Amygdala (tissue), 56 donors: Measurements from ENCODE around the gene MSLN.
A peak's percentile ranks its signal among the peaks of the same experiment; 100 is the strongest.

Source experiments
- DNase-seq, 56 donors: peaks; one replicate each; lab custom pipeline; 2025; lab: John Stamatoyannopoulos, UW

The MSLN gene

DNA sequence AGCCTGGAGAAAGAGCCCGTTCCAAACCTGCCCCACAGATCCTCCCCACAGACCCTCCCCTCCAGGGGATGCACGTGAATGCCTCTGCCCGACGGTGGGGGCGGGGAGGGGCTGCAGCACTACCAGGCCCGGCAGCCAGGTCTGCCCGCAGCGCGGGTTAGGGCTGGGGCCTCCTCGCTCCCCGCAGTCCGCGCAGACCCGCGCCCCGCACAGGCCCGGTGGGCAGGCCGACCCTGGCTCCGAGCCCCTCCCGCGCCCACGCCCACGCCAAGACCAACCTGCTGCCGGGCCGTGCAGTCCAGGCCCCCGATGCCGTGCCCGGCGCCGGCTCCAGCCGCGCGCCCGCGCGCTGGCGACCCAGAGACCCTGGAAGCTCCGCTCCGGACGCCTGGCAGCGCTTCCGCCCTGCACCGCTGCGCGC, 27.5 kb downstream of the MSLN start, which contains the start of gene RPUSD1:
RPUSD1 (minus strand) TSS at position 404 of the 421 bp plus-strand sequence. CDS start 644 bp downstream, outside the sequence.
- DNase-seq = peak in 2 of 56 donors; percentile 36 to 51

DNA sequence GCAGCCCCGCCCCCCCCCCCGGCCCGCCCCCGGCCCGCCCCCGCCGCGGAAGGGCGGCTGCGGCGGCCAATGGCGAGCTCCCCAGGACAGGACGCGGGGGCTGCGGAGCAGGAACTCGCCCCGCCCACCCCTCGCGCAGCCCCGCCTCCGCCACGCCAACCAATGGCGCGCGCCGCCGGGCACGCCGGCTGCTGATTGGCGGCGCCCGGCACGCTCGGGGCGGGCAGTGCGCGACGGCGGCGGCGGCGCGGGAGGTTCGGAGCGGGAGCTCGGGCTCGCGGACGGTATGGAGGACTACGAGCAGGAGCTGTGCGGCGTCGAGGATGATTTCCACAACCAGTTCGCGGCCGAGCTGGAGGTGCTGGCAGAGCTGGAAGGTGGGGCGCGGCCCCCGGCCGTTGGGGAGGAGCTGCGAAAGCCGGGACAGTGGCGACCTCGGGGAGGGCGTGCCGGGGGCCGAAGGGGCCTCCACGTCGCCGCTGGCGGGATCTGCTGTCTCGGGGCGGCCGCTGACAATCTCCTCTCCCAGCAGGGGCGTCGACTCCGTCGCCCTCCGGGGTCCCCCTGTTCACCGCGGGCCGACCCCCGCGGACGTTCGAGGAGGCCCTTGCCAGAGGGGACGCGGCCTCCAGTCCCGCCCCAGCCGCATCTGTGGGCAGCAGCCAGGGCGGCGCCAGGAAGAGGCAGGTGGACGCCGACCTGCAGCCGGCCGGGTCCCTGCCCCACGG, 28.0 kb downstream of the MSLN start, which contains the start of gene CHTF18:
CHTF18 (plus strand) TSS at position 222 of the 728 bp plus-strand sequence; CDS start at position 287, 65 bp downstream.
- peak in 55 of 56 donors; percentile 33 to 93 (median 82) for DNase-seq

DNA sequence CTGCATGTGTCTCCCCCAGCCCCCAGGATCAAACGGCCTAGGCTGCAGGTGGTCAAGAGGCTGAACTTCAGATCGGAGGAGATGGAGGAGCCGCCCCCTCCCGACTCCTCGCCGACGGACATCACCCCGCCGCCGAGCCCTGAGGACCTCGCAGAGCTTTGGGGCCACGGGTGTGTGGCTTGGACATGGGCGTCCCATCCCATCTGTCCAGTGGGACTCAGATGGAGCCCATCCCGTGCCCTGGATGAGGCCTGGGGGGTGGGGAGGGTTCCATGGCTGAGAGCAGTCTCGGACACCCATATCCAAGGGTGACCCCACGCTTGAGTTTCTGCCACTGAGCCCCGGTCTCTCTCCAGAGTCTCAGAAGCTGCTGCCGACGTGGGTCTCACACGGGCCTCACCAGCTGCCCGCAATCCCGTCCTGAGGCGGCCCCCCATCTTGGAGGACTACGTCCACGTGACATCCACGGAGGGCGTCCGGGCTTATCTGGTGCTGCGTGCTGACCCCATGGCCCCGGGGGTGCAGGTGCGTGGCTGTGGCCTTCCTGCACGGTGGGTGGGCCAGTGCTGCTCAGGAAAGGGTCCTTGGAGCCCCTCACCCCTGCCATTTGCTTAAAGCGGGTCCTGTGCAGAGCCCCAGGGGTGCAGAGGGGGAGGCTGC, 28.8 kb downstream of the MSLN start:
- no peak for DNase-seq

DNA sequence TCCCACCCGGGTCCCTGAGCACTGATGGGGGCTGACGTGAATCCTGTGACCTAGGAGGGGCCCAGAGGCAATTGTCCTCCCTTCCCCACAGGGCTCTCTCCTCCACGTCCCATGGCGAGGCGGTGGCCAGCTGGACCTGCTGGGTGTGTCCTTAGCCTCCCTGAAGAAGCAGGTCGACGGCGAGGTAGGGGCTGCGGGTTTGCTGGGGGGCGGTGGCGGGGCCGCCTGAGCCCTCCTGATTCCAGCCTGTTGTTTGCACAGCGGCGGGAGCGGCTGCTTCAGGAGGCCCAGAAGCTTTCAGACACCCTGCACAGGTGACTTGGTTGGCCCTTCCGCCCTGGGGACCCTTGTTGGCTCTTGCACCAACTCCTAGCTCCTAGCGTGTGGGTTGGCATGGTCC, 29.6 kb downstream of the MSLN start:
- DNase-seq = no peak

DNA sequence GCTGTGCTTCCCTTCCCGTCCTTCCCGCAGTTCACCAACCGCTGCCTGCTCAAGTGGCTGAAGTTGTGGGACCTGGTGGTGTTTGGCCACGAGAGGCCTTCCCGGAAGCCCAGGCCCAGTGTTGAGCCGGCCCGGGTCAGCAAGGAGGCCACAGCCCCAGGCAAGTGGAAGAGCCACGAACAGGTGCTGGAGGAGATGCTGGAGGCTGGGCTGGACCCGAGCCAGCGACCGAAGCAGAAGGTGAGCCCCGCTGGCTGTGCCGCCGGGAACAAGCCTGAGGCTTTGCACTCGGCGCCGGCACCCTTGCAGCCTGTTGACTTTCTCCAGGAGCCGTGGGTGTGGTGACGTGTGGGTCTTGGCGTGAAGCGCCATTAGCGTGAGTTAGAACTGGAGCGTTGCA, 30.6 kb downstream of the MSLN start:
- no peak for DNase-seq

DNA sequence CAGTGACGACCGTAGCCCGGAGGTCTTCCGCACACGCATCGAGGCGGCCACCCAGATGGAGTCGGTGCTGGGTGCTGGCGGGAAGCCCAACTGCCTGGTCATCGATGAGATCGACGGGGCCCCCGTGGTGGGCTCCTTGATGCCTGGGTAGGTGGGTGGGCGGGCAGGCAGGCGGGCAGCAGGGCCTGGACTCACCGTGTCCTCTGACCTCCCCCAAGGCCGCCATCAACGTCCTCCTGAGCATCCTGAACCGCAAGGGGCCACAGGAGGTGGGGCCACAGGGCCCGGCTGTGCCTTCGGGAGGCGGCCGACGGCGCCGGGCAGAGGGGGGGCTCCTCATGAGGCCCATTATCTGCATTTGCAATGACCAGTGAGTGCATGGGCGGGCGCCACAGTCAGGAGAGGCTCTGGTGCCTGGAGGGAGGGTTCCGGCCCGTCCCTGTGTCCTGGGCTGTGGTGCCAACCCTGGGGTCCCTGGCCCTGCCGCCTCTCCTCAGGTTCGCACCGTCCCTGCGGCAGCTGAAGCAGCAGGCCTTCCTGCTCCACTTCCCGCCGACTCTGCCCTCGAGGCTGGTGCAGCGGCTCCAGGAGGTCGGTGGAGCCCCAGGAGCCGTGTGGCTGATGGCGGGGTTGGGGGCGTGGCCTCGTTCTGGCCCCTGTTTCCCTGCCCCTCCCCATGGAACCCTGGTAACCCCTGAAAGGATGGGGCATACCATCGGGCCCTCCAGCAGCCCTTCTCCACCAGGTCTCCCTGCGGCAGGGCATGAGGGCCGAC, 31.9 kb downstream of the MSLN start:
- no peak for DNase-seq

DNA sequence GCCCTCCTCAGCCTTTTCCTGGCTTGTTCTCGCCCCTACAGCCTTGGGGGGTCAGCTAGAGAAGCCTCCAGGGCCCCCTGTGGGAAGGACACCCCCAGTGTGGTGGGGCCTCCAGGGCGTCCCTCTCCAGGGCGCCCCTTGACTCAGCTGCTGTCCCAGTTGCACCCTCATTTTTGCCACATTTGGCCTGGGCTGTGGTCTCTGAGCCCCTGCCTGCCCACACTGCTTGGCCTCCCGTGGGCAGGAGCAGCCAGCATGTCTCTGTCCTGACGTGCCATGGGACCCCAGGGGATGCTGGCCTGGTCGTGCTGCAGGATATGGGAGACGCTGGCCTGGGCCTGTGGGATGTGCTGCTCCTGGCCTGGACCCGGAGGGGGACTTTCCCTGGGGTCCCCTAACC, 32.9 kb downstream of the MSLN start:
- DNase-seq = no peak

DNA sequence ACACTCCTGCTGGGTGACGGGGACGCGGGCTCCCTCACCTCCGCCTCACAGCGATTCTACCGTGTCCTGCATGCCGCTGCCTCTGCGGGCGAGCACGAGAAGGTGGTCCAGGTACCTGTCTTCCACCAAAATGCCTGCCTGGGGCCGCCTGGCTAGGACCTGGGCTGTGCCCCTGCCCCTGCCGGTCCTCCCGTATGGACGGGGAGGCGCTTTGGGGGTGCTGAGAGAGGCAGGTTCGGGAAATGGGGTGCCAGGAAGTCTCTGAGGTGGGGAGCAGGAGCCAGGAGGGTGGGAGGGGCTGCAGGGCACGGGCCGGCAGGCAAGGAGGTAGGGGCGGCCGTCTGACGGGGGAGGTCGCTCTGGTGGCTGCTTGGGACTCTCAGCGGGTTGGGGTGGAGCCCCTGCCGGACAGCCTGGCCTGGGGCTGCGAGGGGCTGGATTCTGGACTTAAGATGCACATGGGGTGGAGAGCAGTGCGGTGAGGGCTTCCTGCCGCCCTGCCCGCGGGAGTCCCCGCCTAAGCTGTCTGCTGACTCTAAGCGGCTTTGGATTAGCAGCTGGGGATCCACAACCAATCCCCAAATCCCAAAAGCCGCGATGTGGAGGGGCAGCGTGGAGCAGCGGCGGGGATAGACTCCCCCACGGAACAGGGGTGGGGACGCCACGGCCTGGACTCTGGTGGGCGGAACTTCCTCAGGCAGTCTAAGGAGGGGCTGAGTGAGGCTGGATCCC, 33.7 kb downstream of the MSLN start:
- no peak for DNase-seq

DNA sequence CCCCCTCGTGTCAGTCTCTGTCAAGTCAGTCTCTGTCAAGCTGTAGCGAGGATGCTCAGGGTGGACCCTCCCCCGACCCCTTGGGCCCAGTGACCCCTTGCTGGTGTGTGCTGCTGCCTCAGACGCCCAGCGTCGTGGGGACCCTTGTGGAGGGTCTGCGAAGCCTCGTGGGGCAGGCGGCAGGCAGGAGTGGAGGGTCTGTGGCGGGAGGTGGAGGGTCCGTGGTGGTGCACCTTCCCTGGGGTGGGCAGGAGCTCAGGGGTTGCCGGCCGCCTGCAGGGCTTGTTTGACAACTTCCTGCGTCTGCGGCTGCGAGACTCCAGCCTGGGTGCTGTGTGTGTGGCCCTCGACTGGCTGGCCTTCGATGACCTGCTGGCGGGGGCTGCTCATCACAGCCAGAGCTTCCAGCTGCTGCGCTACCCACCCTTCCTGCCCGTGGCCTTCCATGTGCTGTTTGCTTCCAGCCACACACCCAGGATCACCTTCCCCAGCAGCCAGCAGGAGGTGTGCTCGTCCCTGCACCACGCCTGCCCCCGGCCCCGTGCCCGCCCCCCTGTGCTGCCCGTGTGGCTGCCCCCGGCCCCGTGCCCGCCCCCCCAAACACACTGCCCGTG, 34.4 kb downstream of the MSLN start:
- no peak for DNase-seq

DNA sequence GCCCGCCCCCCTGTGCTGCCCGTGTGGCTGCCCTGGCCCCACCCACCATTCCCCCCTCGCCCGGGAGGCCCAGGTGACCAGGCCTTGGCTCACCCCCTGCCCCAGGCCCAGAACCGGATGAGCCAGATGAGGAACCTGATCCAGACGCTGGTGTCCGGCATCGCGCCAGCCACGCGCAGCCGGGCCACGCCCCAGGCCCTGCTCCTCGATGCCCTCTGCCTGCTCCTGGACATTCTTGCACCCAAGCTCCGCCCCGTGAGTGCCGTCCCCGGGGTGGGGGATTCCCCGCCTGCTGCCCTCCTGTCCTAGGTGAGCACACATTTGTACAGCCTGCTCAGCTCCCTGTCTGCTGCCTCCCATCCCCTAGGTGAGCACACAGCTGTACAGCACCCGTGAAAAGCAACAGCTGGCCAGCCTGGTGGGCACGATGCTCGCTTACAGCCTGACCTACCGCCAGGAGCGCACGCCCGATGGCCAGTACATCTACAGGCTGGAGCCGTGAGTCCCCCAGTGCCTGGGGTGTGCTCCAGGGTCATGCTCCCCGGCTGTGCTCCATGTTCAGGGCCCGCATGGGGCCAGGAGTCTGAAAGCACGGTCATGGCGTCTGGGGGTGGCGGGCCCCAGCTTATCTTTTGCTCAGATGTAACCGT, 35.2 kb downstream of the MSLN start:
- no peak for DNase-seq

DNA sequence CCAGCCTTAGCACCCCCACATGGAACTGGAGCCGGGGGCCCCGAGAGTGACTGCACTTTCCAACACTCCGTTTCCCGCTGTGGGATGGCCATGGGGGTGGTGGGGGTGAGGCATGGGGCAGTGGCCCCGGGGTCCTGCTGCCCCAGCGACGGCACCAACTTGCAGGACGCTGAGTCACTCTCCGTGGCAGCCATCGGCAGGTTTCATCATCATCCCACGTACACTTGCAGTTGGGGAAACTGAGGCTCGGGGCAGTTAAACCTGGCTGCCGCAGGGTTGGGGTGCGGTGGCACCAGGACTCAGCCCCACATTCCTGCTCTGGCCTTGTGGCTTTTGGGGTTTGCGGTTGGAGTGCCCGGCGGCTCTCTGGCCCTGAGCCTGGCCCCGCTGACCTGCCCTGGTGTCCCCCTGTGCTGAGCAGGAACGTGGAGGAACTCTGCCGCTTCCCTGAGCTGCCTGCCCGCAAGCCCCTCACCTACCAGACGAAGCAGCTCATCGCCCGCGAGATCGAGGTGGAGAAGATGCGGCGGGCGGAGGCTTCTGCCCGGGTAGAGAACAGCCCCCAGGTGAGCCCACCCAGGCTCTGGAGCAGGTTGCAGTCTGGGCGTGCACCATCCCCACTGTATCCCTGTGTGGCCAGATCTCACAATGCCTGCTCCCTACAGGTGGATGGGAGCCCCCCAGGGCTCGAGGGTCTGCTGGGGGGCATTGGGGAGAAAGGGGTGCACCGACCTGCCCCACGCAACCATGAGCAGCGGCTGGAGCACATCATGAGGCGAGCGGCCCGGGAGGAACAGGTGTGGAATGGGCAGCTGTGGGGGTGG, 36.0 kb downstream of the MSLN start:
- no peak for DNase-seq

DNA sequence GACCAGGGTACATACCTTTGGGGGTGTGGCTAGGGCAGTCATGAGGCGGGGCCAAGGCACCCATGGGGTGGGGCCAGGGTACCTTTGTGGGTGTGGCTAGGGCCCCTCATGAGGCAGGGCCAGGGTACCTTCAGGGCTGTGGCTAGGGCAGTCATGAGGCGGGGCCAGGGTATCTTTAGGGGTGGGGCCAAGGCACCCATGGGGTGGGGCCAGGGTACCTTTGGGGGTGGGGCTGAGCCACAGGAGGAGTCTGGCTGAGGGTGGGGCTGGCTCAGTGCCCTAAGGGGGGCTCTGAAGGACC, 36.5 kb downstream of the MSLN start:
- DNase-seq = no peak

DNA sequence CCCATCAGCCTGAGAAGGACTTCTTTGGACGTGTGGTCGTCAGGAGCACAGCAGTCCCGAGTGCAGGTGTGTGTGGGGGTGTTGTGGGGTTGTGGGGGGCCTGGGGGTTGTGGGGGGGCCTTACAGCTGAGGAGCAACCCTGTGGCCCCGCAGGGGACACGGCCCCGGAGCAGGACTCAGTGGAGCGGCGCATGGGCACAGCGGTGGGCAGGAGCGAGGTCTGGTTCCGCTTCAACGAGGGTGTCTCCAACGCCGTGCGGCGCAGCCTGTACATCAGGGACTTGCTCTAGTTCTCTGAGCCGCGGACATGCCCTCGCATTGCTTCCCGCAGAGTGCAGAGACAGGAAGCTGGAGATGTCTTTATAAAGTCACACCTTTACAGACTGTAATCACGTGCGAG, 37.2 kb downstream of the MSLN start:
- no peak for DNase-seq

DNA sequence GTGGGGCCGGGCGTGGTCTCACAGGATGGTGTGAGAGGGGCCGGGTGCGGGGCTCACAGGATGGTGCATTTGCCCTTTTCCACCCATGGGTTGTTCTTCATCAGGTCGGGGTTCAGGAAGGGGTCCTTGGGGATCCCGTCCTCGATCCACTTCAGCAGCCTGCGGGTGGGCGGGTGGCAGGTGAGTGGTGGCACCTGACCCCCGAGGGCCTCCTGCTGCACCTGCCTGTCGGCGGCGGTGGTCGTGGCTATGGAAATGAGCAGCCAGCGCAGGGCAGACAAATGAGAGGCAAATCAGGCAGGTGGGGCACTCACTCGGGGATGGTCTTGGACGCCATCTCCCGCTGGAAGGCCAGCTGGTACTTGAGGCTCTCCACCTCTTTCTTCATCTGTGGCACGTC, 38.1 kb downstream of the MSLN start:
- DNase-seq = no peak

DNA sequence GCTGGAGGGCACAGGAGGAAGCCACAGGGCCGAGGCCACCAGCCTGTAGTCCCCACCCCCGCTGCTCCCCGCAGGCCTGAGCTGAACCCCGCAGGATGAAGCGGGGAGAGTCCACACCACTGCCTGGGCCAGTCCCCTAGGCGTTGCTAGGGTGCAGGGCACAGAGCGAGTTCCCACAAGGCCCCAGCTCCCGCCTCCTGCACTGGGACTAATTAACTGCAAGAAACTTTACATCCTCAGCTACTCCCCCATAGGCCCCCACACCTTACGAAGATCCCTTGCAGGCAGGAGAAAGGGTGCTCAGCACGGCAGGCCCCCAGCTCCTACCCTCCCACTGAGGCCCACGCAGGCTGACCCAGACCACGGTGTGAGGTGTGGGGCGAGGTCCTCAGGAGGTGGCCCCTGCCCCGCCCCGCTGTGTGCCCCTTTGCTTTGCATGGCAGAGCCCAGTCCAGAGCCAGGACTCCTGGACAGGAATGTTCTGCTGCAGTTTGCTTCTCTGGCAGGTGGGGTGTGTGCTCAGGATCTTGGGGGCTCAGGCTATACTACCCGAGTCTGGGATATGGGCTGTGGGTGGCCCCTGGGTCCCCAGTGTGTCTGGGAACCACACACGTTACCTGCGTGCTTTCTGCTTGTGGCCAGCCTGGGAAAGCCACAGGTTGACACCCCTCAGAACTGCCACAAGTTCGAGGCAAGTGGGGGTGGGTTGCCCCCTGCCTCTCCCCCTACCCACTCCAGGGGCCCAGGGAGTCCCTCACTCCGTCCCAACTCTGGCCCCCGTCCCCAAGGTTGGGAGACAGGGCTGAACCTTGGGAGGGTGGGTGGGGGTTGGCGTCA, 38.8 kb downstream of the MSLN start:
- DNase-seq = no peak

DNA sequence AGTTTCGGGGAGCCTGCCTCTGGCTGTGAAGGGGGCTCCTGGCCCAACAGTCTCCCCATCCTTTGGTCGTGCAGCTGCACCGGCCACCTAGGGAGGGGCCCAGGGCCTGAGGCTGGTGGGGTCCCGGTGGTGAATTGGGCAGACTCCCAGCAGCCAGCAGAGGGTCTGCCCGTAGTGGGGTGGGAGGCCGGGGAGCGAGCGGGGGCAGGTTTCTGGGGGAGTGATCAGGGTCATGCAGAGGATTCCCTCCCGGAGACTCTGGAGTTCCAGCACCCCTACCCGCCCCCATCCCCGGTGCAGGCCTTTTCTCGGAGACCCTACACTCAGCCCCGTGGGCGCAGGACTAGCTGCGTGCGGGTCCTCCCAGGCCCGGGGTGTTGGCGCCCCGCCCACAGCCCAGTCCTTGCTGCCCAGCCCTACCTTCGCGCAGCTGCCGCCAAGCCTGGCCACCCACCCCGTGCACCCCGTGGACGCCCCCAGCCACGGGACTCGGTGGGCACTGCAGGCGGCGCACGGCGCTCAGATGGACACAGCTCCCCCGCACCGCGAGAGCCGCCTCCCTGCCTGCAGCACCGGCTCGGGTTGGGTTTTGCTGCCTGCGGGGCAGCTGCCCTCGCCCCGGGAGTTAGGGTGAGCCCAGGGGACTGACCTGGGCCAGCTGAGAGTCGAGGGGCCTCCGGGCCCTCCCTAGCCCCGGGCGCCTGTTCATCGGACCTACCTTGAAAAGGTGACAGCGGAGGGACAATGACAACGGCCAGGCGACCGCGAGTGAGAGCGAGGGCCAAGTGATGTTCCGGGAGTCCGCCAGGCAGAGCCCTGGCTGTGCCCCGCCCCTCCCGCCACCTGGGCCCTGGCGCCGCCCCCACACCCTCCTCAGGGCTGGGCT, 39.7 kb downstream of the MSLN start, which contains the start of gene GNG13:
GNG13 (minus strand) TSS at position 787 of the 886 bp plus-strand sequence. CDS start 1,657 bp downstream, outside the sequence.
- DNase-seq = peak in 1 of 56 donors; percentile 57
